Measurements from ENCODE around the gene TUBA3E.
"Not testable (repeated sequence)": the region's sequence is repeated elsewhere in the genome, so short reads cannot be mapped to it uniquely, and the experiment has no call there.

TUBA3E gene

DNA sequence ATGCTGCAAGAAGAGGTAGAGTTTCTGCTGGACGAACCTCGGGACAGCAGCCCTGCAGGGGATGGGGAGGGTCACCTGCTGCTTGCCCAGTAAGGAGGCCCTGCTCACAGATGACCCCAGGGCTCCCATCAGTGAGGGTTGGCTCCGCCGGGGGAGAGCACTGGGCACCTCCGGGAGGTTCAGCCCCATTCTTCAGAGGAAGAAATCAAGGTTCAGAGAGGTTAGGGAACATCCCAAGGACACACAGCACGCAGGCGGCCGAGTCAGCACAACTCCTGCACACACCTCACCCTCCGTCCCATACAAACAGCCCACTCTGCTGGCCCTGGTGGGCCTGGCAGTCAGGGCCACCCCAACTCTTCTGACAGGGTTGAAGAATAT lies 41.6 kb downstream of the TUBA3E start:
- no peak overlapping the region for H3K27ac ChIP-seq (ENCODE audit: insufficient read depth, low read length, poor library complexity, severe bottlenecking)
- H3K4me1 ChIP-seq (ENCODE audit: control insufficient read depth, insufficient read depth, low read length, poor library complexity, severe bottlenecking): no peaks in the 10 kb centered on the region
- H3K27me3 ChIP-seq (replicated peaks; ENCODE audit: control insufficient read depth, insufficient read depth, low read length, poor library complexity, severe bottlenecking): no peaks in the 10 kb centered on the region
- H3K4me3 ChIP-seq (ENCODE audit: insufficient read depth, low read depth, low read length, poor library complexity, severe bottlenecking): no peak overlapping the region
- H3K9me3 ChIP-seq (ENCODE audit: control insufficient read depth, low read length): no peaks in the 10 kb centered on the region
- peaks cover 16% of the 10 kb centered on the region for H3K36me3 ChIP-seq (ENCODE audit: control insufficient read depth, insufficient read depth, low read length)
- DNase-seq: no peak

DNA sequence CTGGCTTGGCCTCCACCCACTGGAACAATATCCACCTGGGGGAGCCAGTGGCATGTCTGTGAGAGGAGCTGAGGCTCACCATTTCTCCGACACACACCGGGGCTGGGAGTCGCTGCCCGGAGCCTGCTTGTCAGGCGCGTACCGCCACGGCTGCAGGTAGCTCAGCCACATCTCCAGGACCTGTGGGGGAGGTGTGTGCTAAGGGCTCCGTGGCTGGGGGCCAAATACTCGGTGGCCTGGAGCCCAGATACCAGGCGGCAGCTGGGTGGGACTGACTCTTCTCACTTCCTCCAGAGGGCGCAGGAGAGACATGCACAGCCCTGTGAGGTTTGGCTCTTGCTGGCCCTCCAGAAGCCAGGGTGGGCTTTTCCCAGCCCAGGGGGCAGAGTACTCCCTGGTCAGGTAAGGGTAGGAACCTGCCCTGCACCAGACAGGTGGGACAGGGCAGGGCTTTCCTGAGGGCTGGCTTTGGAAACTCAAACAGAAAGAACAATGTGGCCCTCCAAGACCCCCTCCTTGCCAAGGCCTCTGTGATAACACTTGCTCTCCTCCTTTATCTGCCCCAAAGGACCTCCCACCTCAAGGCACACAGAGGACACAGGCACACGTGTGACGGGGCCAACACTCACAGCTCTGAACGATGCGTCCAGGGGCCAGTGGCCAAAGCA lies 42.1 kb downstream of the TUBA3E start:
- not testable (repeated sequence) for H3K4me3 ChIP-seq (ENCODE audit: insufficient read depth, low read depth, low read length, poor library complexity, severe bottlenecking); H3K4me1 ChIP-seq (ENCODE audit: control insufficient read depth, insufficient read depth, low read length, poor library complexity, severe bottlenecking); DNase-seq; H3K27me3 ChIP-seq (replicated peaks; ENCODE audit: control insufficient read depth, insufficient read depth, low read length, poor library complexity, severe bottlenecking); H3K27ac ChIP-seq (ENCODE audit: insufficient read depth, low read length, poor library complexity, severe bottlenecking); H3K9me3 ChIP-seq (ENCODE audit: control insufficient read depth, low read length)
- peaks cover 16% of the 10 kb centered on the region for H3K36me3 ChIP-seq (ENCODE audit: control insufficient read depth, insufficient read depth, low read length)

DNA sequence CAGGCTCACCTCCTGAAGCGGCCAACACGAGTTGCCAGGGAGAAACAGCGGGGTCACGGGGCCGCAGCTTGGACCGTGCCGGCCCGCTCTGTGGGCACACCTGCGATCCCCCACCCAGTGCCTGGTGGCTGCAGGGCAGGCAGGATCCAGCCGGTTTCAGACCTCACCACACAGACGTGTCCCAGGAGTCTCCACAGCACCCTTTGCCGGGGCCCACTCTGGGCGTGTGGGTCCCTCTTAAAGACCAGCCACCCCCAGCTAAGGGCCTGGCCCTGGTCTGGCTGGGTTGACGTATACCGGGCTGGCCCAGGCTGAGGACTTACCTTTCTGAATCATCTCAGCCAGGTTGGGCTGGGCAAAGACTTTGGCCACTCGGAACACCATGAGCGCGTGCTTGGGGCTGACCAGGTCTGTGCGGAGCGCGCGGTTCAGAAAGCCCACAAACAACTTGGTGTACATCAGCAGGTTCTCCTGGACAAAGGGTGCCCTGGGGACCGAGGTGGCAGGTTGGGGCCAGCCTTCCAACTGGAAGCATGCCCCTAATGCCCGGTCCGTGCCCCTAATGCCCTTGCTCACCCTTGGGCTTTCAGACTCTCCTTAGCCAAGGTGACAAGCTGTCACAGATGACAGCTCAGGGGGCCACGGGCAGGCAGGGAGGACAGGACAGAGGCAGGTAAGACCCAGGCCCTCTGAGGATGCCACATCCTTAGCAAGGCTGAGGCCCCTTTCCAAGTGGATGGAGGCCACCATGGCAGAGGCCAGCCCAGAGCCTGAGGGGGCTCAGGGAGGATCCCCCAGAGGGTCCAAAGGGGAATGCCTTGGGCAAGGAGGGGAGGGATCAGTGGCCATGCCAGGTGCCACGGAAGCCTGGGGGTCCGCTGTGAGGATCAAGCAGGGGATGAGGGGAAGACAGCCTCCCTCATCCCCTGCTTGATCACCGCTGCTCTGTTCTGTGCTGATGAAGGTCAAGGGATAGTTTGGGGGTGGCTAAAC lies 43.2 kb downstream of the TUBA3E start:
- H3K9me3 ChIP-seq (ENCODE audit: control insufficient read depth, low read length): no peaks in the 10 kb centered on the region
- no peak for DNase-seq
- no peak overlapping the region for H3K27ac ChIP-seq (ENCODE audit: insufficient read depth, low read length, poor library complexity, severe bottlenecking)
- no peaks in the 10 kb centered on the region for H3K4me1 ChIP-seq (ENCODE audit: control insufficient read depth, insufficient read depth, low read length, poor library complexity, severe bottlenecking)
- peaks cover 16% of the 10 kb centered on the region for H3K36me3 ChIP-seq (ENCODE audit: control insufficient read depth, insufficient read depth, low read length)
- H3K4me3 ChIP-seq (ENCODE audit: insufficient read depth, low read depth, low read length, poor library complexity, severe bottlenecking): no peak overlapping the region
- H3K27me3 ChIP-seq (replicated peaks; ENCODE audit: control insufficient read depth, insufficient read depth, low read length, poor library complexity, severe bottlenecking): no peaks in the 10 kb centered on the region

DNA sequence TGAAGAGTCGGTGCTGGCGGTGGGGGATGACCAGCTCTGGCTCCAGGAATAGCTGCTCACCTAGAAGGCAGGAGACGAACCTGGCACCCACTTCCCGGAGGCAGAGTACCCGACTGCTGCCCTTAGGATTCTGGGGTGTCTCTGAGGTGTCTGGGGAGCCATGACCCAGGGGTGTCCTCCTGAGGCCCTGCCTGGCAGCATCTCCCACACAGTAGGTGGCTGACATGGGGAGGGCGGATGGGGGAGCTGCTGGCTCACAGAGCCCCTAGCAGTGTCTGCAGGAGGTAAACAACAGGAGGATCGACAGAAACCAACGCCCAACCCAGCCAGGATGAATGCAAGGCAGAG lies 43.8 kb downstream of the TUBA3E start:
- H3K36me3 ChIP-seq (ENCODE audit: control insufficient read depth, insufficient read depth, low read length): peaks cover 16% of the 10 kb centered on the region
- not testable (repeated sequence) for H3K4me3 ChIP-seq (ENCODE audit: insufficient read depth, low read depth, low read length, poor library complexity, severe bottlenecking); H3K27me3 ChIP-seq (replicated peaks; ENCODE audit: control insufficient read depth, insufficient read depth, low read length, poor library complexity, severe bottlenecking); H3K4me1 ChIP-seq (ENCODE audit: control insufficient read depth, insufficient read depth, low read length, poor library complexity, severe bottlenecking); H3K27ac ChIP-seq (ENCODE audit: insufficient read depth, low read length, poor library complexity, severe bottlenecking); DNase-seq; H3K9me3 ChIP-seq (ENCODE audit: control insufficient read depth, low read length)

DNA sequence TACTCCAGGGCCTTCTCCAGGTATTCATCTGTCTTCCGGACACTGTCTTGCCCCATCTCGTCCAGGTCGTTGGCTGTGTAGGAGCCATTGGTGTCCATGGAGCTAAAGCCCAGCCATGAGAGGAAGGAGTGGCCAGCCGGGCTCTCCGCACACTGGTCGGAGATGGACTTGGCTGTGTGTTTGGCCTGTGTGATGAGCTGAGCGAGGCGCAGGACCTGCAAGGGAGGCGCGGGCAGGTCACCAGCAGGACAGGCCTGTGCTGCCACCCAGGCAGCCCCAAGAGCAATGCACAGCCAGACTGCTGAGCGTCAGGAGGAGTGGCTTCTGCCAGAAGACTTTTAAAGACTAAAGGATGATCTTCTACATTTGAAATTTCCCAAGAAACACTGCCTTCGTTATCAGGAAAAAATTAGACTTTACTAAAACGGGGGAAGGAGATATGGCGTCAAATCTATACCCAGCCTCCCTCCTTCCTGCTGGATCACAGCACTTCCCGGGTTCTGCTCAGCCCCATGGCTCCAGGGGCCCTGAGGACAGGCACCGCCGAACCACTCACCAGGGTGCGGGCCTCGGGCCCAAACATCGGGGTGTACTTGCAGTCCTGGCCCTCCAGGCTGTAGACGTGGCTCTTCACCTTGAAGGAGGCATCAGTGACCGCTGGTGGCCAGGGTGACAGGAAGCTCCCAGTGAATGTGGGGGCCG lies 44.4 kb downstream of the TUBA3E start:
- not testable (repeated sequence) for DNase-seq; H3K27ac ChIP-seq (ENCODE audit: insufficient read depth, low read length, poor library complexity, severe bottlenecking); H3K4me3 ChIP-seq (ENCODE audit: insufficient read depth, low read depth, low read length, poor library complexity, severe bottlenecking); H3K4me1 ChIP-seq (ENCODE audit: control insufficient read depth, insufficient read depth, low read length, poor library complexity, severe bottlenecking); H3K27me3 ChIP-seq (replicated peaks; ENCODE audit: control insufficient read depth, insufficient read depth, low read length, poor library complexity, severe bottlenecking); H3K9me3 ChIP-seq (ENCODE audit: control insufficient read depth, low read length)
- peaks cover 16% of the 10 kb centered on the region for H3K36me3 ChIP-seq (ENCODE audit: control insufficient read depth, insufficient read depth, low read length)

DNA sequence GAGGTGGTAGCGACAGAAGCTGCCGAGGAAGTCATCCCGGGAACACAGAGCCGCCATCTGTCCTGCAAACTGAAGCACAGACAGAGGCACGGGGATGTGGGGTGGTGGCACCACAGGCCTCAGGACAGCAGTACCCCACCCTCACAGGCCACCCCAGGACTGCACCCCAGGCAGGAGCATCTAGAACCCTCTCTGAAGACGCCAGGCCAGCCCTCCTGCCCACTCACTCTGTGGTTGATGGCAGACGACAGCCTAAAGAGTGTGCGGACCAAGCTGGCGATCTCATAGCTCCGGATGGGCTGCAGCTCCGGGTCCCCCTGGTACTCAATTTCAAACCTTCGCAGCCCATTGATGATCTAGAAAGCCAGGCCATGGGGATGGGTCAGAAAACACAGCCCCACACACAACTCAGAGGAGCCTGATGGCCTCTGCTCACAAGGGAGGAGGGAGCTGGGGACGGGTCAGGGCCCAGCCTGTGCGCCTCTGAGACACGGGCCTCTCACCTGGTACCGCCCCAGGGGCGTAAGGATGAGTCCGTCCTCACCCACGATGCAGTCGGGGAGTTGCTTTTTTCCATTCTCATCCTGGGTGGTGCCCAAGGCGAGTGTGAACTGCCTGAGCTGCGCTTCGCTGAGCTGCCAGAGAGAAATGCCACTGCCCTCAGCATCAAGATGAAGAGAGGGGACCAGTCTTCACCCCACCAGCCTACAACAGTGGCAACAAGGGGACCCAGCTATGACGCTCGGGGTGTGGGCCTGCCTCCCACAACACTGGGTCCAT lies 45.2 kb downstream of the TUBA3E start:
- Histone ChIP-seq H3K9me3 (ENCODE audit: control insufficient read depth, low read length) (no peaks in the 10 kb centered on the region), H3K27me3 (replicated peaks; ENCODE audit: control insufficient read depth, insufficient read depth, low read length, poor library complexity, severe bottlenecking) (no peaks in the 10 kb centered on the region), H3K27ac (ENCODE audit: insufficient read depth, low read length, poor library complexity, severe bottlenecking) (no peak overlapping the region), H3K36me3 (ENCODE audit: control insufficient read depth, insufficient read depth, low read length) (peaks cover 16% of the 10 kb centered on the region), H3K4me3 (ENCODE audit: insufficient read depth, low read depth, low read length, poor library complexity, severe bottlenecking) (no peak overlapping the region), H3K4me1 (ENCODE audit: control insufficient read depth, insufficient read depth, low read length, poor library complexity, severe bottlenecking) (no peaks in the 10 kb centered on the region)
- DNase-seq: no peak

DNA sequence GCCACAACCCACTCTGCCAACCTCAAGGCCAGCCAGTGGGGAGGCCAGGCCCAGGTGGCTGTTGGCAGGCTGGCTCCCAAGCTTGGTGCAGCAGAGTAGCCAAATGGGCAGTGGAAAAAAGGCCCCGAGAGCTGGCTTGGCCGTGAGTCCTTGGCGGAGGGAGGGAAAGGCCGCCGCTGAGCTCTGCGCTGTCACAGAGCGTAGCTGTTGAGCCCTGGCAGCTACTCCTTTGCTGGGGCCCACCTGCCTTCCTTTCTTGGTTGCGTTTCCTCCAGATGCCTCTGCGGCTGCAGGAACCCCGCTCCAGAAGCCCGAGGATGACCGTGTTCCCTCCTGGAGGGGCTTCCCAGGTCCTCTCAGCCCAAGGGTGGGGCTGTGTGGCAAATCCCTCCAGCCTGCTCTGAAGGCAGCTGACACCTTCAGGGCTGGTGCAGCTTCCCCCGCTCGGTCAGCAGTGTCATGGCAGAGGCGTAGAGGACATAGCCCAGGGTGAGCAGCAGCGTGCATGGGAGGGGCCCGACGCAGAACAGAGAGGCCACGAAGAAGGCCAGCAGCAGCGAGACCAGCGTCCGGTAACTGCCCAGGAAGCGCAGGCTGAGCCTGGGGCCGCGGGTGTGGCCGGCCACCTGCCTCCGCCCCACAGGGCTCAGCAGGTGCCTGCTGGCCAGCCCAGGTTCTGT lies 46.0 kb downstream of the TUBA3E start:
- H3K36me3 ChIP-seq (ENCODE audit: control insufficient read depth, insufficient read depth, low read length): peaks cover 16% of the 10 kb centered on the region
- H3K9me3 ChIP-seq (ENCODE audit: control insufficient read depth, low read length); DNase-seq; H3K27ac ChIP-seq (ENCODE audit: insufficient read depth, low read length, poor library complexity, severe bottlenecking); H3K4me1 ChIP-seq (ENCODE audit: control insufficient read depth, insufficient read depth, low read length, poor library complexity, severe bottlenecking); H3K4me3 ChIP-seq (ENCODE audit: insufficient read depth, low read depth, low read length, poor library complexity, severe bottlenecking); H3K27me3 ChIP-seq (replicated peaks; ENCODE audit: control insufficient read depth, insufficient read depth, low read length, poor library complexity, severe bottlenecking): not testable (repeated sequence)

DNA sequence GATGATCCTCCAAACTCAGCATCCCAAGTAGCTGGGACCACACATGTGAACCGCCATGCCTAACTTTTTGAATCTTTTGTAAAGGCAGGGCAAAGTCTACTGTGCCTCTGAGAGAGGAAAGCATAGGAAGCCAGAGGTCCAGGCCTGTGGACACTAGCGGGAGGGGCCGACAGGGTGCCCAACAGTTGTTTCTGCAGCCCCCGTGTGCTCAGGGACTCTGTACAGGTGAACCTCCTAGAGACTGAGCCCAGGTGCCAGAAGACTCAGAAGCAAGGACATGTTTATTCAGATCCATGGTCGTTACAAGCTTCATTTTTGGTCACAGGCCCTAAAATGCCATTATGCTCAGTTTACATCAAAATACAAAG lies 47.1 kb downstream of the TUBA3E start:
- H3K36me3 ChIP-seq (ENCODE audit: control insufficient read depth, insufficient read depth, low read length): peaks cover 16% of the 10 kb centered on the region
- H3K9me3 ChIP-seq (ENCODE audit: control insufficient read depth, low read length); DNase-seq; H3K4me3 ChIP-seq (ENCODE audit: insufficient read depth, low read depth, low read length, poor library complexity, severe bottlenecking); H3K27ac ChIP-seq (ENCODE audit: insufficient read depth, low read length, poor library complexity, severe bottlenecking); H3K4me1 ChIP-seq (ENCODE audit: control insufficient read depth, insufficient read depth, low read length, poor library complexity, severe bottlenecking); H3K27me3 ChIP-seq (replicated peaks; ENCODE audit: control insufficient read depth, insufficient read depth, low read length, poor library complexity, severe bottlenecking): not testable (repeated sequence)
